Measurements from ENCODE around the gene PLA2G4B.

- TF ChIP-seq CTCF (IDR thresholded peaks at IDR 0.05) (no peak), POLR2A (IDR thresholded peaks at IDR 0.05) (no peak)
These were observed 51.5 kb downstream of the PLA2G4B start for GRCh38 chr15:41890050-41890690.
